Trophoblast cell (in vitro differentiated cells and primary cell): ENCODE data around the gene POLE.

ENCODE experiments used
- DNase-seq, 2 donors: peaks; one replicate each; pipeline ENCODE4 v3.0.0-alpha.2; 2016
- H2AFZ ChIP-seq: 2 replicates; pipeline ENCODE4 v1.6.1; 2013; ENCODE audit warnings: low read length, moderate library complexity, mild to moderate bottlenecking; ENCODE audit not compliant: insufficient read depth, poor library complexity
- H2AK5ac ChIP-seq: 2 replicates; pipeline ENCODE4 v1.6.1; 2013; ENCODE audit warnings: mild to moderate bottlenecking, low read length
- H2BK120ac ChIP-seq: 2 replicates; pipeline ENCODE4 v1.6.1; 2013; ENCODE audit warnings: low read length, mild to moderate bottlenecking, moderate library complexity; ENCODE audit not compliant: insufficient read depth, poor library complexity
- H2BK12ac ChIP-seq: 2 replicates; pipeline ENCODE4 v1.6.1; 2013; ENCODE audit warnings: mild to moderate bottlenecking, low read length, moderate library complexity
- H2BK5ac ChIP-seq: 2 replicates; pipeline ENCODE4 v1.6.1; 2013; ENCODE audit warnings: low read length, low read depth, moderate library complexity, mild to moderate bottlenecking; ENCODE audit not compliant: poor library complexity
- H3K14ac ChIP-seq: 2 replicates; pipeline ENCODE4 v1.6.1; 2013; ENCODE audit warnings: mild to moderate bottlenecking, low read length
- H3K18ac ChIP-seq: 2 replicates; pipeline ENCODE4 v1.6.1; 2013; ENCODE audit warnings: mild to moderate bottlenecking, low read length
- H3K23ac ChIP-seq: 2 replicates; pipeline ENCODE4 v1.6.1; 2013; ENCODE audit warnings: low read length
- H3K27ac ChIP-seq: 2 replicates; pipeline ENCODE4 v1.5.1; 2013; ENCODE audit warnings: low read depth, mild to moderate bottlenecking, inconsistent platforms, low read length, moderate library complexity
- H3K27me3 ChIP-seq: 2 replicates; pipeline ENCODE4 v1.6.1; 2013; ENCODE audit warnings: inconsistent platforms, mild to moderate bottlenecking, low read length, moderate library complexity; ENCODE audit not compliant: insufficient read depth
- H3K36me3 ChIP-seq, 2 experiments: 1 replicate in 1 of 2; 2 replicates in 1 of 2; pipeline ENCODE4 v1.6.1; 2013; ENCODE audit warnings: low read length in 2 of 2, mild to moderate bottlenecking in 2 of 2, moderate library complexity in 1 of 2; ENCODE audit not compliant: insufficient read depth in 2 of 2, control insufficient read depth in 1 of 2
- H3K4ac ChIP-seq: 2 replicates; pipeline ENCODE4 v1.6.1; 2013; ENCODE audit warnings: low read depth, mild to moderate bottlenecking, low read length, moderate library complexity
- H3K4me1 ChIP-seq, 2 experiments: 1 replicate in 1 of 2; 2 replicates in 1 of 2; pipeline ENCODE4 v1.6.1; 2013; ENCODE audit warnings: low read length in 2 of 2, mild to moderate bottlenecking in 2 of 2, moderate library complexity in 1 of 2; ENCODE audit not compliant: insufficient read depth in 2 of 2, control insufficient read depth in 1 of 2
- H3K4me2 ChIP-seq: 2 replicates; pipeline ENCODE4 v1.6.1; 2013; ENCODE audit warnings: inconsistent platforms, mild to moderate bottlenecking, low read length, moderate library complexity
- H3K4me3 ChIP-seq: 2 replicates; pipeline ENCODE4 v1.5.1; 2013; ENCODE audit warnings: mild to moderate bottlenecking, low read depth, low read length, inconsistent platforms
- H3K79me1 ChIP-seq: one replicate; pipeline ENCODE4 v1.6.1; 2013; ENCODE audit warnings: low read length
- H3K79me2 ChIP-seq: 2 replicates; pipeline ENCODE4 v1.6.1; 2013; ENCODE audit warnings: low read length, mild to moderate bottlenecking; ENCODE audit not compliant: control insufficient read depth, insufficient read depth, poor library complexity
- H3K9ac ChIP-seq: 2 replicates; pipeline ENCODE4 v1.6.1; 2013; ENCODE audit warnings: mild to moderate bottlenecking, low read length
- H3K9me3 ChIP-seq: 2 replicates; pipeline ENCODE4 v1.6.1; 2013; ENCODE audit warnings: low read depth, mild to moderate bottlenecking, control low read depth, inconsistent platforms, low read length; ENCODE audit not compliant: insufficient read depth
- H4K12ac ChIP-seq: 2 replicates; pipeline ENCODE4 v1.6.1; 2013; ENCODE audit warnings: low read depth, mild to moderate bottlenecking, low read length, moderate library complexity
- H4K8ac ChIP-seq: 2 replicates; pipeline ENCODE4 v1.6.1; 2013; ENCODE audit warnings: low read depth, mild to moderate bottlenecking, low read length, moderate library complexity
- H4K91ac ChIP-seq: one replicate; pipeline ENCODE4 v1.6.1; 2013; ENCODE audit warnings: low read depth, mild to moderate bottlenecking, low read length, moderate library complexity
- WGBS: extraction: QIAGEN DNeasy Blood & Tissue Kit; methylation state at CpG from one replicate; pipeline ENCODE4 v1.1.7; 2013; ENCODE audit warnings: missing lambda C conversion rate; ENCODE audit not compliant: insufficient read length, insufficient coverage; ENCODE audit errors: extremely low coverage; 5-methylcytosine and 5-hydroxymethylcytosine counted together

Gene POLE

GRCh38 chr12:132605892-132606291 lies 81.2 kb downstream of the POLE start:
- H3K36me3 ChIP-seq, result no peaks in the 10 kb centered on the region
- H3K79me1 ChIP-seq, result no peaks in the 10 kb centered on the region
- peaks cover 10 to 11% of the 10 kb centered on the region in 2 experiments for H3K4me1 ChIP-seq
- no peak overlapping the region for H3K18ac ChIP-seq
- H2AK5ac ChIP-seq, result no peak overlapping the region
- H3K79me2 ChIP-seq, result no peaks in the 10 kb centered on the region
- peaks cover 6% of the 10 kb centered on the region for H3K9me3 ChIP-seq
- H2AFZ ChIP-seq, result no peak overlapping the region
- no peak overlapping the region for H3K14ac ChIP-seq
- peak overlapping the region; percentile 24 for H3K4me3 ChIP-seq
- DNase-seq, result no peak
- H3K23ac ChIP-seq, result no peak overlapping the region
- H4K12ac ChIP-seq, result no peak overlapping the region
- peaks cover 7% of the 10 kb centered on the region for H3K27me3 ChIP-seq
- no peak overlapping the region for H3K4me2 ChIP-seq
- no CpG with 5 or more reads among the region's 18 CpGs for WGBS
- H2BK5ac ChIP-seq, result no peak overlapping the region
- H3K27ac ChIP-seq, result no peak overlapping the region
- H4K91ac ChIP-seq, result no peak overlapping the region
- H2BK12ac ChIP-seq, result no peak overlapping the region
- H3K9ac ChIP-seq, result no peak overlapping the region
- no peak overlapping the region for H4K8ac ChIP-seq
- no peak overlapping the region for H2BK120ac ChIP-seq
- no peak overlapping the region for H3K4ac ChIP-seq

- Histone ChIP-seq H3K4me2 (no peak overlapping the region), H4K12ac (no peak overlapping the region), H2AK5ac (no peak overlapping the region), H4K91ac (no peak overlapping the region), H3K27ac (no peak overlapping the region), H3K9ac (no peak overlapping the region), H3K79me1 (no peaks in the 10 kb centered on the region), H3K79me2 (no peaks in the 10 kb centered on the region), H2BK12ac (no peak overlapping the region), H2BK120ac (no peak overlapping the region), H3K4ac (no peak overlapping the region), H4K8ac (no peak overlapping the region), H3K27me3 (peaks cover 10% of the 10 kb centered on the region), H3K4me3 (peak overlapping the region; percentile 10), H3K4me1 (peaks cover 10 to 11% of the 10 kb centered on the region in 2 experiments), H3K18ac (no peak overlapping the region), H3K23ac (no peak overlapping the region), H2AFZ (no peak overlapping the region), H3K14ac (no peak overlapping the region), H3K9me3 (peaks cover 3% of the 10 kb centered on the region), H2BK5ac (no peak overlapping the region), H3K36me3 (no peaks in the 10 kb centered on the region)
- DNase-seq, result no peak
- no CpG with 5 or more reads among the region's 16 CpGs for WGBS
These were observed 82.3 kb downstream of the POLE start for GRCh38 chr12:132604668-132605441.

GRCh38 chr12:132604151-132604618 lies 83.0 kb downstream of the POLE start:
- Histone ChIP-seq H3K9me3 (peaks cover 3% of the 10 kb centered on the region), H4K91ac (no peak overlapping the region), H3K79me2 (no peaks in the 10 kb centered on the region), H3K36me3 (no peaks in the 10 kb centered on the region), H3K27me3 (peaks cover 10% of the 10 kb centered on the region), H3K14ac (no peak overlapping the region), H4K8ac (no peak overlapping the region), H3K9ac (no peak overlapping the region), H3K18ac (no peak overlapping the region), H3K4me3 (peak overlapping the region; percentile 34), H2AFZ (no peak overlapping the region), H3K27ac (no peak overlapping the region), H3K23ac (no peak overlapping the region), H3K4ac (no peak overlapping the region), H2AK5ac (no peak overlapping the region), H2BK12ac (no peak overlapping the region), H3K79me1 (no peaks in the 10 kb centered on the region), H2BK120ac (no peak overlapping the region), H4K12ac (no peak overlapping the region), H3K4me1 (peaks cover 10 to 11% of the 10 kb centered on the region in 2 experiments), H2BK5ac (no peak overlapping the region), H3K4me2 (no peak overlapping the region)
- DNase-seq, result peak in 1 of 2 donors; percentile 50
- WGBS, result no CpG with 5 or more reads among the region's 26 CpGs

GRCh38 chr12:132603240-132604150 lies 83.6 kb downstream of the POLE start:
- Histone ChIP-seq H2AFZ (no peak overlapping the region), H3K14ac (no peak overlapping the region), H4K91ac (no peak overlapping the region), H3K79me1 (no peaks in the 10 kb centered on the region), H3K18ac (no peak overlapping the region), H3K36me3 (no peaks in the 10 kb centered on the region), H2BK12ac (no peak overlapping the region), H3K4ac (no peak overlapping the region), H3K79me2 (no peaks in the 10 kb centered on the region), H3K9me3 (peaks cover 3% of the 10 kb centered on the region), H3K4me2 (no peak overlapping the region), H3K4me3 (no peak overlapping the region), H4K8ac (no peak overlapping the region), H3K23ac (no peak overlapping the region), H2BK120ac (no peak overlapping the region), H3K4me1 (peaks cover 6 to 8% of the 10 kb centered on the region in 2 experiments), H2BK5ac (no peak overlapping the region), H3K27me3 (peaks cover 10% of the 10 kb centered on the region), H3K9ac (no peak overlapping the region), H2AK5ac (no peak overlapping the region), H3K27ac (no peak overlapping the region), H4K12ac (no peak overlapping the region)
- no peak for DNase-seq
- no CpG with 5 or more reads among the region's 67 CpGs for WGBS
